Liver (tissue), 3 donors: ENCODE results near the gene CHD1.

Source experiments
- ATF3 ChIP-seq: IDR thresholded peaks from 2 replicates; pipeline ENCODE4 v1.6.1; 2016; ENCODE audit warnings: antibody characterized with exemption
- CTCF ChIP-seq: fragments of 150-350 bp; IDR thresholded peaks from 2 replicates; pipeline ENCODE4 v1.5.1; 2017; ENCODE audit warnings: improper control_type of control experiment, low read depth, low read length; ENCODE audit not compliant: missing input control
- EGR1 ChIP-seq, 2 donors: IDR thresholded peaks; 2 replicates each; pipeline ENCODE4 v1.6.1; 2016 to 2018; ENCODE audit warnings: antibody characterized with exemption in 2 of 2, low read depth in 2 of 2
- GABPA ChIP-seq, 2 donors: IDR thresholded peaks in 1 of 2; conservative IDR thresholded peaks in 1 of 2; 2 replicates each; pipeline ENCODE4 v1.6.1; 2016; ENCODE audit warnings: antibody characterized with exemption in 2 of 2, mild to moderate bottlenecking in 1 of 2, moderate library complexity in 1 of 2
- JUND ChIP-seq, 2 donors: IDR thresholded peaks; 2 replicates each; pipeline ENCODE4 v1.6.1; 2016; ENCODE audit warnings: antibody characterized with exemption in 2 of 2
- RXRA ChIP-seq, 2 donors: IDR thresholded peaks; 2 replicates each; pipeline ENCODE4 v1.6.1; 2017 to 2018; ENCODE audit warnings: antibody characterized with exemption in 2 of 2, mild to moderate bottlenecking in 1 of 2
- donor health status: healthy.
- donor health status: healthy.

GRCh38 chr5:98807806-98808205 is 121.0 kb downstream of the CHD1 start:
- no peak for TF ChIP-seq CTCF
- no peak for TF ChIP-seq RXRA (IDR thresholded peaks at IDR 0.05)
- no peak for TF ChIP-seq EGR1 (IDR thresholded peaks at IDR 0.05; ENCODE audit: low read depth in 2 of 2)
- no peak for TF ChIP-seq GABPA (IDR thresholded peaks at IDR 0.05 in 1 of 2, conservative IDR thresholded peaks at IDR 0.05 in 1 of 2)
- no peak for TF ChIP-seq ATF3
- no peak for TF ChIP-seq JUND (IDR thresholded peaks at IDR 0.05)
